ACC112 (cell line): ENCODE results near the gene NINL.

Source experiments
- H2AFZ ChIP-seq: fragments of 200-600 bp; sonication (generic); one replicate; pipeline ENCODE4 v1.6.0; 2017; ENCODE audit warnings: antibody characterized with exemption, low read length; ENCODE audit not compliant: unreplicated experiment
- H3K27ac ChIP-seq: fragments of 200-600 bp; sonication (generic); 2 replicates; pipeline ENCODE4 v1.5.1; 2014; ENCODE audit warnings: low read depth, mild to moderate bottlenecking, antibody characterized with exemption, low read length, moderate library complexity
- H3K27me3 ChIP-seq: fragments of 200-600 bp; sonication (generic); 2 replicates; pipeline ENCODE4 v1.6.1; 2014; ENCODE audit warnings: mild to moderate bottlenecking, antibody characterized with exemption, low read length, moderate library complexity, mixed read lengths; ENCODE audit not compliant: insufficient read depth
- H3K36me3 ChIP-seq: fragments of 200-600 bp; sonication (generic); 2 replicates; pipeline ENCODE4 v1.6.1; 2016; ENCODE audit warnings: mild to moderate bottlenecking, antibody characterized with exemption, low read length, moderate library complexity, mixed read lengths; ENCODE audit not compliant: insufficient read depth
- H3K4me1 ChIP-seq: fragments of 200-600 bp; sonication (generic); one replicate; pipeline ENCODE4 v1.6.1; 2016; ENCODE audit warnings: low read length, mixed read lengths; ENCODE audit not compliant: insufficient read depth, unreplicated experiment, control insufficient read depth
- H3K4me3 ChIP-seq: fragments of 200-600 bp; sonication (generic); 2 replicates; pipeline ENCODE4 v1.5.1; 2014; ENCODE audit warnings: mild to moderate bottlenecking, low read depth, low read length
- H3K79me2 ChIP-seq: fragments of 200-600 bp; sonication (generic); one replicate; pipeline ENCODE4 v1.6.0; 2016; ENCODE audit warnings: low read length; ENCODE audit not compliant: control insufficient read depth, unreplicated experiment, insufficient read depth

NINL gene

DNA sequence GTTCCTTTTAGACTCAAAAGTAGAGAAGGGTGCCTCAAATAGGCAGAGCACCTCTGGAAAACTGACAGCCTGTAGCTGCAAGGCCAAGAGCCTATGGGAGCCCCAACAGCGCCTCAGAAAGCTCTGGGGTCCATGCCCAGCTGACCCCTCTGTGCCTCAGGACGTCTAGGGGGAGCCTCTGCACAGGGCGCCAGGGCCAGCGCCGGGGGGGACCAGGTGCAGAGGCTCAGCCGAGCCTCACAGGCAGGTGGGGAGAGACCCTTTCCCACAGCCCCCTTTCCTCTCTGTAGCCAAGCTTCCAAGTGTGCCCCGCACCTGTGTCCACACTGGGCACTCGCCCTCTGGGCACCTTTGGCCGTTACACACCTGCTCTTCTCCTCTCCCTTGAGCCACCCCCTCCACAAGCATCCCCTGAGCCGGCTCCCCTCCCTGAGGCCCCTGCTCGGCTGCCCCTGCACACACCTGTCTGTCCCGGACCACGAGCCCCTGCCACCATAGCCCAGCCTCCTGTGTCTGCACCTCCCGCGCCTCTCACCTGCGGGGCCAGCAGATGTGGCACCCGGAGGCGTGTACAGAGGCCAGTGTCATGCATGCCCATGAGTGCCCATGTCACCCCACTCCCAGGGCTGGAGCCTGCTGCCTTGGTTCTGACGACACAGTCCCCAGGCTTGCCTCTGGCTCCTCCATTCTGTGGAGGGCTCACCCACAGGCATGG, 124.6 kb downstream of the NINL start:
- Histone ChIP-seq H3K27ac (no peak overlapping the region), H3K36me3 (no peaks in the 10 kb centered on the region), H3K79me2 (no peaks in the 10 kb centered on the region), H2AFZ (no peak overlapping the region), H3K4me3 (no peak overlapping the region), H3K4me1 (no peaks in the 10 kb centered on the region), H3K27me3 (no peaks in the 10 kb centered on the region)

DNA sequence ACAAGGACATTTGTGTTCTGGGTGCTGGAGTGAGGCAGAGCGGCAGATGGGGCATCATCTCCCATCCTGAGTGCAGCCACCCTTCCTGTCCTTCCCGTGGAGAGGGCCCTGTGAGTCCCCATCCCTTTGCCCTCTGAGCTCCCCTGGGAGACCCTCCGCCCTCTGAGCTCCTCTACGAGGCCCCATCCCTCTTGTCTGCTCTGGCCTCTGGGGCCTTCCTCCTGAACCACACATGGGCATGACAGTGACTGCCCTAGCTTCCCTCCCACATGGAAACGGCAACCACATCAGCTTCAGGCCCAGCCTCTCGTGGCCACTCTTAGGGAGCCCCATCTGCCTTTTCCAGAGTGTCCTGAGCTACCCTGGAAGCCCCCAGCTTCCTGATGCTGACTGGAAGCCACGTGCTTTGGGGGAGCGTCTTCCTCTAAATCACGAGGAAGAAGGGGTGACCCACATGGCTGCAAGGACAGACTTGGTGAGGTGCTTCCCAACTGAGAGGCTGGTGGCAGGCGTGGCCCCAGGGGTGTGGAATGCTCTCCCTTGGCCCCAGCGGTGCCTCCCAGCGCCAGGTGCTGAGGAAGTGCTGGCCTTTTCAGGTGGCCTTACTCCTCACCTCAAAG, 125.3 kb downstream of the NINL start:
- Histone ChIP-seq H3K4me1 (no peaks in the 10 kb centered on the region), H3K79me2 (no peaks in the 10 kb centered on the region), H2AFZ (no peak overlapping the region), H3K27ac (no peak overlapping the region), H3K4me3 (no peak overlapping the region), H3K36me3 (no peaks in the 10 kb centered on the region), H3K27me3 (no peaks in the 10 kb centered on the region)

DNA sequence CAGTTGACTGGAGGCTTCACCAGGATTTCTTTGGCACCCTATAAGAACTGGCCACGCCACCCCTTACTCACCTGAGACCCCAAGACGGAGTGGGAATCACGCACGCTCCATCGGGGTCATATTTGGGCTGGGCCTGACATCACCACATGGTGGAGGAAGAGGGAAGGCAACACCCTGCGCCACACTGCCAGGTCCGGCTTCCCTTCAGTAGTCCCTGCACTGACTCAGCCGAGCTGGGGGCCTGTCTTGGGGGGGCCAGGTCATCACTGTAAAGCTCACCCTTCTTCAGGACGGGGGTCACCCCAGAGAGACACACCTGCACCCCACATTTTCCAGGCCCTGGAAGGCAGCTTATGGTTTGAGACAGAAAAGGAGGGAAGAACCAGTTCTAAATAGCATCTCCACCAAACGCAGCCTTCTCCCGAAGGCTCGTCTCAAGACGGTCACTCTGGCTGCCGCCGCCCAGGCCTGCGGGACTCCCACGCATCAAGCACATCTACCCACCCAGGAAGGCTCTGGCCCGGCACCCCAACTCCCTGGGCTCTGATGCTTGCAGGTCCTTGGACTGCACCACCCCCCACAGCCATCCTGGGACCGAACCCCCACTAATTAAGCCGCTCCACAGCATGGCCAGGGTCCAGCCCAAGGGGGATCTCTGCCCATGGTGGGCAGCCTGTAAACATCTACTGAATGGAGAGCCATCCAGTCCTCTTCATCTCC, 126.1 kb downstream of the NINL start:
- H3K4me1 ChIP-seq = no peaks in the 10 kb centered on the region
- H3K79me2 ChIP-seq = no peaks in the 10 kb centered on the region
- no peaks in the 10 kb centered on the region for H3K36me3 ChIP-seq
- no peaks in the 10 kb centered on the region for H3K27me3 ChIP-seq
- no peak overlapping the region for H3K27ac ChIP-seq
- H3K4me3 ChIP-seq = no peak overlapping the region
- no peak overlapping the region for H2AFZ ChIP-seq

DNA sequence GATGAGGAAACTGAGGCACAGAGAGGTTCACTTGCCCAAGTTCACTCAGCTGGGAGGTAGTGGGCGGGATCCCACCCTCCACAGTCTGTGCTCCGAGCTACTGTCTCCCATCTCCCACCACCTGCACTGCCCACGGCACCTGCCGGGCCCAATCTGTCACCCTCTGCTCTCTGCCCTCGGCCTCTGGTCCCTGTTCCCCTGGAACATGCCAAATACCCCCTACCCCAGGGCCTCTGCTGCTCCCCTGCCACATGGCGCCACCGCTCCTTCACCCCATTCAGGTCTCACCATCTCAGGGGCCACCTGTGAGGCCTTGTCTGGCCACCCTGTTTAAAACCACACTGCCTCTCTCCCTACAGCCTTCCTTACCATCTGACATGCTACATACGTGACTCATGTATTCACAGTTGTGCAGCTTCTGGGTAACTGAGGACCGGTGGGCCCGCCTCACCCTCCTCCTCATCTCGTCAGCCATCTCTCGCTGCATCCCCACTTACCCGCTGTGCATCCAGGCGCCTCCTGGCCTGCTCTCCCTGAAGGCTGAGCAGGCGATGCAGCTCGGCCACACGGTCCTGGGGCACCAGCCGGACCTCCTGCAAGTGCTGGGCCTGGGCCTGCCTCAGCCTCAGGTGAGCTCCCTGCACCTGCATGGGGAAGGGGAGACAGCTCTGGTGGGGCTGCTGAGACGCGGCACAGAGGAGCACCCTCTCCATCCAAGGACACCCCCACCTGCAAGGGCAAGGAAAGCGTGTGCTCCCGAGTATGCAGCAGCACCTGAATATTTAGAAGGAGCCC, 127.2 kb downstream of the NINL start:
- Histone ChIP-seq H3K27me3 (no peaks in the 10 kb centered on the region), H3K27ac (no peak overlapping the region), H2AFZ (no peak overlapping the region), H3K4me3 (no peak overlapping the region), H3K36me3 (no peaks in the 10 kb centered on the region), H3K79me2 (no peaks in the 10 kb centered on the region), H3K4me1 (no peaks in the 10 kb centered on the region)

DNA sequence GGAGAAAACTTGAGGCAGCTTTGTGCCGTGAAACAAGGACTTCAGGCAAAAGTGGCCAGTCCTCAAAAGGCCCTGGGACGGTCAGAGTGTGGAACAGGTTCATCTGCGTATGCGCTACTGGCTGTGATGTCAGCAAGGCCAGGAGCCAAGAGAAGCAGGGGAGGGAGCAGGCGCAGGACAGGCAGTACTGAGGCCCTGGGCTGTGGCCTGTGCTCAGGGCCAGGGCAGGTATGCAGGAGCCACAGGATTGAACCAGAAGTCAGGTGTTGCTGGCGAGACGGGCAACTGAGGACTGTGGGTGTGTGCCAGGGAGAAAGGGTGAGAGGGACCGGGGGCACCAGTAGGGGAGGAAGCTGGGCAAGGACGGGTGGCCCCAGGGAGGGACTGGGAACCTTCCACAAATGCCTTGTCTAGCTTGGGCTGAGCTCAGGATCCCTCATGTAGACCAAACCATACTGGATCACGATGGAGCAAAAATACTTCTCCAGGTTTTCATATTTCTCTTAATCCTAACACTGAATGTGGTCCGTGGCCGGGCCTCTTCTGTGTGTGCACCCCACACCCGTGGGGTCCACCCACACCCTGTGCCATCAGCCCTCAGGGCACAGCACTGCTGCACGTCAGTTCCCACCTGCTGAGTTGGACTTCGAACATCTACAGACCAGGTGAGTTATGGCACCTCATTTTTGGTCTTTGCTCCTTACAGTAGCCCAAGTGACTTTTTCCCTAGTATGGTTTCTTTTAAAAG, 131.0 kb downstream of the NINL start:
- no peaks in the 10 kb centered on the region for H3K4me1 ChIP-seq
- no peak overlapping the region for H3K4me3 ChIP-seq
- no peaks in the 10 kb centered on the region for H3K79me2 ChIP-seq
- no peaks in the 10 kb centered on the region for H3K36me3 ChIP-seq
- no peaks in the 10 kb centered on the region for H3K27me3 ChIP-seq
- H2AFZ ChIP-seq = no peak overlapping the region
- no peak overlapping the region for H3K27ac ChIP-seq

DNA sequence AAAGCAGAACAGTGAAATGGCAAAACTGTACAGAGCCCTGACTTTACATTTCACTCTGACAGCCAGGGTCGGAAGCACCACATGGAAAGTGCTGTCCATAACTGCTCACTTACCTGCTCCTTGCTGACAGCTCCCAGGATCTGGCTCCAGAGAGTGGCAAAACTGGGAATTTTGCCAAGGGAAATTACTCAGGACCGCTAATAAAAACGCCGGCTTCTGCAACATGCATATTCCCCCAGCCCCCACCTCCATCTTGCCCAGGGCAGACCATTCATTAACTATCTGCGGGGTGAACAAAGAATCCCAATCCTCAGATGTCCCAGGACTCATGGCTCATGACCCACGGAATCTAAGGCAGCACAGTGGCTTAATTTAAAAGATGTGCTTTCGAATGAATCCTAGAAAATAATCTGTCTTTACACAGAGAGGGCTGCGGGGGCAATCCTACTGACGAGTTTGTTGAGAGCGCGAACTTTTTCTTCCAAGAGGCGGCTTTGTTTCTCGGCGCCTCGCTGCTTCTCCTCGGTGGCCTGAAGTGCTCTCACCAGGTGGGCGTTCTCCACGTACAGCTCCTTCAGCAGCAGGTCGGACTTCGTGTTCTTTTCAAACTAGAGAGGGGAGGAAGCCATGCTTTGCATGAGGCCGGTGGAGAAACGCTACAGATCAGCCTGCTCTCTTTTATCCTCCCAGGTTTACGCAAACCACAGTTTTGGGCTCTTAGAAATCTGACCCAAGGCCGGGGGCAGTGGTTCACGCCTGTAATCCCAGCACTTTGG, 132.1 kb downstream of the NINL start:
- Histone ChIP-seq H3K27me3 (no peaks in the 10 kb centered on the region), H2AFZ (no peak overlapping the region), H3K79me2 (no peaks in the 10 kb centered on the region), H3K36me3 (peaks cover 4% of the 10 kb centered on the region; the same call in 1 of the 2 replicates), H3K4me1 (no peaks in the 10 kb centered on the region), H3K4me3 (no peak overlapping the region), H3K27ac (no peak overlapping the region)

DNA sequence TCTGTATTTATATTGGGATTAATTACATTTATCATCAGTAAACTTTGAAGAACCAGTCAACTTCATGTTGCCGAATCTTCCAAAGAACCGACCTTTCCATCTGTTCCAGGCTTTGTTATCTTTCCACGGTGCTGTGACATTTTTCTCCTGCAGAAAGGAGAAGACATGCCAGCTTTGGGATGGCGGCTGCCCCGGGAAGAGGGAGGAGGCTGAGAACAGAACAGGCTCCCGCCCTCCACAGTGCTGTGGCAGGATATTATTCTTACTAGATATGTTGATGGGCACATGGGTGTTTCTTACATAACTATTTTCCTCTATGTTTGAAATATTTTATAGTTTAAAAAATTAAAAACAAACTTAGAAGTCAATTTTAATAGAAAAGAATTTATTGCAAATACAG, 133.0 kb downstream of the NINL start:
- Histone ChIP-seq H3K4me3 (no peak overlapping the region), H3K27ac (no peak overlapping the region), H3K4me1 (no peaks in the 10 kb centered on the region), H3K36me3 (peaks cover 9% of the 10 kb centered on the region; the same call in 1 of the 2 replicates), H3K79me2 (no peaks in the 10 kb centered on the region), H2AFZ (no peak overlapping the region), H3K27me3 (no peaks in the 10 kb centered on the region)

DNA sequence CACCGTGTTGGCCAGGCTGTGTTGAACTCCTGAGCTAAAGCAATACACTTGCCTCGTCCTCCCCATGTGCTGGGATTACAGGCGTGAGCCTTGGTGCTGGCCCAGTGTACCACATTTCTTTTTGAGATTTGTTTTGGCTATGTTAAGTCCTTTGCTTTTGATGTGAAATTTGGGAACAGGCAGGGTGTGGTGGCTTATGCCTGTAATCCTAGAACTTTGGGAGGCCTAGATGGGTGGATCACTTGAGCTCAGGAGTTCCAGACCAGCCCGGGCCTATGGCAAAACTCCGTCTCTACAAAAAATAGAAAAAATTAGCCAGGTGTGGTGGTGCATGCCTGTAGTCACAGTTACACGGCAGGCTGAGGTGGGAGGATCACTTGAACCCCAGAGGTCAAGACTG, 137.7 kb downstream of the NINL start:
- H3K79me2 ChIP-seq = no peaks in the 10 kb centered on the region
- H3K27ac ChIP-seq = no peak overlapping the region
- H2AFZ ChIP-seq = no peak overlapping the region
- H3K36me3 ChIP-seq = peaks cover 18% of the 10 kb centered on the region
- no peaks in the 10 kb centered on the region for H3K4me1 ChIP-seq
- no peaks in the 10 kb centered on the region for H3K27me3 ChIP-seq
- H3K4me3 ChIP-seq = no peak overlapping the region

DNA sequence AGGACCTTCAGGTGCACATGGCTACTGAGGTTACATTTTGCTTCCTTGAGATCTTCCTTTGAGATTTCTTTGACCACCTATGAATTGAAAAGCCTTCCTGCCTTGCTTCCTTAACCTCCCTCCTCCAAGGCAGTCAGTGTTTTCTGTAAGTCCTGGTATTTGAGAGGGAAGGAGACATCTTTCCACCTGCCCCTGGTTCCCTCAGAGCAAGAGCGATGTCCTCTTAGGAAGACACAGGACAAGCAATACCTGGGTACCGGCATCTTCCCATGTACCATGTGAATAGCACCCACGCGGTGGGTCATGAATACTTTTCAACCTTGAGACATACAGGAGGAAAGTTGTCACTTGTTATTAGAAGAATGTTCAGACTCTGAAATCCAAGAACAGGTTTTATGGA, 140.8 kb downstream of the NINL start:
- Histone ChIP-seq H3K36me3 (peaks cover 27% of the 10 kb centered on the region), H3K4me3 (no peak overlapping the region), H3K4me1 (no peaks in the 10 kb centered on the region), H3K79me2 (no peaks in the 10 kb centered on the region), H3K27ac (no peak overlapping the region), H3K27me3 (no peaks in the 10 kb centered on the region), H2AFZ (no peak overlapping the region)
